OCI-LY1 (cell line): ENCODE results near the gene NR2C1.

Experiments
- EZH2 ChIP-seq: fragments of 200-600 bp; sonication (generic), shearing (Covaris generic); IDR thresholded peaks from 2 replicates; pipeline ENCODE4 v1.8.0; 2017; ENCODE audit warnings: borderline replicate concordance, mixed run types, mild to moderate bottlenecking, antibody characterized with exemption, low read length, moderate library complexity, mixed read lengths
- TF ChIP-seq, protein P1 (sequence below): fragments of 200-600 bp; sonication (generic), shearing (Covaris generic); IDR thresholded peaks from 2 replicates; pipeline ENCODE4 v1.5.1; 2017; ENCODE audit warnings: mild to moderate bottlenecking, antibody characterized with exemption, low read length, moderate library complexity, mixed read lengths

DNA sequence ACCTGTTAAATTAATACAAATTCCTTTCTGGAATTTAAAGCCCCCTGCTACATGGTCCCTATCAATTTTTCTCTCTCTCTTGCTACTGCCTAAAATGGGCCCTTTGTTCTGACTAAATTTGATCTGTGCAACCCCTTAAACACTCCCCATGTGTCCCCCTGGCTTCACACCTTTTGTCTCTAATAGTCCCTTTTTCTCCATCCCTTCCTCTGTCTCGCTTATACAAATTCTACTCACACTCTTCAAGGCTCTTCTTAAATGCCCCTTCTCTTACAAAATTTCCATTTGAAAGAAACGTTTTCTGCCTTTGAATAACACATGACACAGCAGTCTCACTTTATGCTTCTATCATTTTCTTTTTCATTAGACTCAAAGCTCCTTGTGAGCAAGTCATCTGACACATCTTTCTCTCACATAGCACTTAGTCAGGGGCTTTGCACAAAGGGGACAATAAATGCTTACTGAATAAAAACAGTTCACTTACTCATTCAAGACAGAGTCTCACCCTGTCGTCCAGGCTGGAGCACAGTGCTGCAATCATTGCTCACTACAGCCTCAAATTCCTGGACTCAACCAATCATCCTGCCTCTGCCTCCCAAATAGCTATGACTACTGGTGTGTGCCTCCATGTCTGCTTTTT lies 41.5 kb upstream of the NR2C1 start:
- TF ChIP-seq, protein P1, sequence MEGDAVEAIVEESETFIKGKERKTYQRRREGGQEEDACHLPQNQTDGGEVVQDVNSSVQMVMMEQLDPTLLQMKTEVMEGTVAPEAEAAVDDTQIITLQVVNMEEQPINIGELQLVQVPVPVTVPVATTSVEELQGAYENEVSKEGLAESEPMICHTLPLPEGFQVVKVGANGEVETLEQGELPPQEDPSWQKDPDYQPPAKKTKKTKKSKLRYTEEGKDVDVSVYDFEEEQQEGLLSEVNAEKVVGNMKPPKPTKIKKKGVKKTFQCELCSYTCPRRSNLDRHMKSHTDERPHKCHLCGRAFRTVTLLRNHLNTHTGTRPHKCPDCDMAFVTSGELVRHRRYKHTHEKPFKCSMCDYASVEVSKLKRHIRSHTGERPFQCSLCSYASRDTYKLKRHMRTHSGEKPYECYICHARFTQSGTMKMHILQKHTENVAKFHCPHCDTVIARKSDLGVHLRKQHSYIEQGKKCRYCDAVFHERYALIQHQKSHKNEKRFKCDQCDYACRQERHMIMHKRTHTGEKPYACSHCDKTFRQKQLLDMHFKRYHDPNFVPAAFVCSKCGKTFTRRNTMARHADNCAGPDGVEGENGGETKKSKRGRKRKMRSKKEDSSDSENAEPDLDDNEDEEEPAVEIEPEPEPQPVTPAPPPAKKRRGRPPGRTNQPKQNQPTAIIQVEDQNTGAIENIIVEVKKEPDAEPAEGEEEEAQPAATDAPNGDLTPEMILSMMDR = no peak
- TF ChIP-seq EZH2 = no peak
